Trophoblast cell (in vitro differentiated cells and primary cell): ENCODE measurements around the gene LMNB1.
"Not testable (repeated sequence)": the region's sequence is repeated elsewhere in the genome, so short reads cannot be mapped to it uniquely, and the experiment has no call there.

Experiments used
- DNase-seq, 2 donors: peaks; one replicate each; pipeline ENCODE4 v3.0.0-alpha.2; 2016
- H2AFZ ChIP-seq: 2 replicates; pipeline ENCODE4 v1.6.1; 2013; ENCODE audit warnings: low read length, moderate library complexity, mild to moderate bottlenecking; ENCODE audit not compliant: insufficient read depth, poor library complexity
- H2AK5ac ChIP-seq: 2 replicates; pipeline ENCODE4 v1.6.1; 2013; ENCODE audit warnings: mild to moderate bottlenecking, low read length
- H2BK120ac ChIP-seq: 2 replicates; pipeline ENCODE4 v1.6.1; 2013; ENCODE audit warnings: low read length, mild to moderate bottlenecking, moderate library complexity; ENCODE audit not compliant: insufficient read depth, poor library complexity
- H2BK12ac ChIP-seq: 2 replicates; pipeline ENCODE4 v1.6.1; 2013; ENCODE audit warnings: mild to moderate bottlenecking, low read length, moderate library complexity
- H2BK5ac ChIP-seq: 2 replicates; pipeline ENCODE4 v1.6.1; 2013; ENCODE audit warnings: low read length, low read depth, moderate library complexity, mild to moderate bottlenecking; ENCODE audit not compliant: poor library complexity
- H3K14ac ChIP-seq: 2 replicates; pipeline ENCODE4 v1.6.1; 2013; ENCODE audit warnings: mild to moderate bottlenecking, low read length
- H3K18ac ChIP-seq: 2 replicates; pipeline ENCODE4 v1.6.1; 2013; ENCODE audit warnings: mild to moderate bottlenecking, low read length
- H3K23ac ChIP-seq: 2 replicates; pipeline ENCODE4 v1.6.1; 2013; ENCODE audit warnings: low read length
- H3K27ac ChIP-seq: 2 replicates; pipeline ENCODE4 v1.5.1; 2013; ENCODE audit warnings: low read depth, mild to moderate bottlenecking, inconsistent platforms, low read length, moderate library complexity
- H3K27me3 ChIP-seq: 2 replicates; pipeline ENCODE4 v1.6.1; 2013; ENCODE audit warnings: inconsistent platforms, mild to moderate bottlenecking, low read length, moderate library complexity; ENCODE audit not compliant: insufficient read depth
- H3K36me3 ChIP-seq, 2 experiments: 1 replicate in 1 of 2; 2 replicates in 1 of 2; pipeline ENCODE4 v1.6.1; 2013; ENCODE audit warnings: low read length in 2 of 2, mild to moderate bottlenecking in 2 of 2, moderate library complexity in 1 of 2; ENCODE audit not compliant: insufficient read depth in 2 of 2, control insufficient read depth in 1 of 2
- H3K4ac ChIP-seq: 2 replicates; pipeline ENCODE4 v1.6.1; 2013; ENCODE audit warnings: low read depth, mild to moderate bottlenecking, low read length, moderate library complexity
- H3K4me1 ChIP-seq, 2 experiments: 1 replicate in 1 of 2; 2 replicates in 1 of 2; pipeline ENCODE4 v1.6.1; 2013; ENCODE audit warnings: low read length in 2 of 2, mild to moderate bottlenecking in 2 of 2, moderate library complexity in 1 of 2; ENCODE audit not compliant: insufficient read depth in 2 of 2, control insufficient read depth in 1 of 2
- H3K4me2 ChIP-seq: 2 replicates; pipeline ENCODE4 v1.6.1; 2013; ENCODE audit warnings: inconsistent platforms, mild to moderate bottlenecking, low read length, moderate library complexity
- H3K4me3 ChIP-seq: 2 replicates; pipeline ENCODE4 v1.5.1; 2013; ENCODE audit warnings: mild to moderate bottlenecking, low read depth, low read length, inconsistent platforms
- H3K79me1 ChIP-seq: one replicate; pipeline ENCODE4 v1.6.1; 2013; ENCODE audit warnings: low read length
- H3K79me2 ChIP-seq: 2 replicates; pipeline ENCODE4 v1.6.1; 2013; ENCODE audit warnings: low read length, mild to moderate bottlenecking; ENCODE audit not compliant: control insufficient read depth, insufficient read depth, poor library complexity
- H3K9ac ChIP-seq: 2 replicates; pipeline ENCODE4 v1.6.1; 2013; ENCODE audit warnings: mild to moderate bottlenecking, low read length
- H3K9me3 ChIP-seq: 2 replicates; pipeline ENCODE4 v1.6.1; 2013; ENCODE audit warnings: low read depth, mild to moderate bottlenecking, control low read depth, inconsistent platforms, low read length; ENCODE audit not compliant: insufficient read depth
- H4K12ac ChIP-seq: 2 replicates; pipeline ENCODE4 v1.6.1; 2013; ENCODE audit warnings: low read depth, mild to moderate bottlenecking, low read length, moderate library complexity
- H4K8ac ChIP-seq: 2 replicates; pipeline ENCODE4 v1.6.1; 2013; ENCODE audit warnings: low read depth, mild to moderate bottlenecking, low read length, moderate library complexity
- H4K91ac ChIP-seq: one replicate; pipeline ENCODE4 v1.6.1; 2013; ENCODE audit warnings: low read depth, mild to moderate bottlenecking, low read length, moderate library complexity
- WGBS: extraction: QIAGEN DNeasy Blood & Tissue Kit; methylation state at CpG from one replicate; pipeline ENCODE4 v1.1.7; 2013; ENCODE audit warnings: missing lambda C conversion rate; ENCODE audit not compliant: insufficient read length, insufficient coverage; ENCODE audit errors: extremely low coverage; 5-methylcytosine and 5-hydroxymethylcytosine counted together

The LMNB1 gene

GRCh38 chr5:126851501-126852011 is 74.6 kb downstream of the LMNB1 start:
- no peak overlapping the region for H3K23ac ChIP-seq
- no peak overlapping the region for H3K4me3 ChIP-seq
- peaks cover 5 to 6% of the 10 kb centered on the region in 2 experiments for H3K36me3 ChIP-seq
- H4K8ac ChIP-seq: no peak overlapping the region
- no peak overlapping the region for H3K4me2 ChIP-seq
- H4K12ac ChIP-seq: no peak overlapping the region
- no peak overlapping the region for H3K9ac ChIP-seq
- H3K14ac ChIP-seq: no peak overlapping the region
- no peaks in the 10 kb centered on the region for H3K79me2 ChIP-seq
- peaks cover 2% of the 10 kb centered on the region for H3K9me3 ChIP-seq
- no peaks in the 10 kb centered on the region for H3K4me1 ChIP-seq
- H2BK12ac ChIP-seq: no peak overlapping the region
- H2BK5ac ChIP-seq: no peak overlapping the region
- DNase-seq: no peak
- H3K18ac ChIP-seq: no peak overlapping the region
- H2AFZ ChIP-seq: no peak overlapping the region
- H3K27me3 ChIP-seq: no peaks in the 10 kb centered on the region
- no peak overlapping the region for H3K27ac ChIP-seq
- H4K91ac ChIP-seq: no peak overlapping the region
- H2BK120ac ChIP-seq: no peak overlapping the region
- H3K79me1 ChIP-seq: no peaks in the 10 kb centered on the region
- H2AK5ac ChIP-seq: no peak overlapping the region
- no peak overlapping the region for H3K4ac ChIP-seq
- no CpG with 5 or more reads among the region's 14 CpGs for WGBS

GRCh38 chr5:126852091-126852571 is 75.2 kb downstream of the LMNB1 start:
- peaks cover 5 to 6% of the 10 kb centered on the region in 2 experiments for H3K36me3 ChIP-seq

GRCh38 chr5:126852841-126853271 is 75.9 kb downstream of the LMNB1 start:
- no peak overlapping the region for H4K91ac ChIP-seq
- H2BK5ac ChIP-seq: no peak overlapping the region
- H3K4ac ChIP-seq: no peak overlapping the region
- no peak overlapping the region for H4K12ac ChIP-seq
- H3K79me2 ChIP-seq: no peaks in the 10 kb centered on the region
- no CpG with 5 or more reads among the region's 7 CpGs for WGBS
- no peaks in the 10 kb centered on the region for H3K27me3 ChIP-seq
- no peak overlapping the region for H2BK120ac ChIP-seq
- no peak overlapping the region for H3K9ac ChIP-seq
- H3K36me3 ChIP-seq: peaks cover 5 to 6% of the 10 kb centered on the region in 2 experiments
- no peak overlapping the region for H3K14ac ChIP-seq
- H3K4me2 ChIP-seq: no peak overlapping the region
- no peak overlapping the region for H2AK5ac ChIP-seq
- H4K8ac ChIP-seq: no peak overlapping the region
- H3K4me1 ChIP-seq: no peaks in the 10 kb centered on the region
- no peak overlapping the region for H2BK12ac ChIP-seq
- no peak overlapping the region for H2AFZ ChIP-seq
- H3K79me1 ChIP-seq: no peaks in the 10 kb centered on the region
- no peak overlapping the region for H3K4me3 ChIP-seq
- no peak overlapping the region for H3K27ac ChIP-seq
- no peak overlapping the region for H3K18ac ChIP-seq
- DNase-seq: no peak
- H3K23ac ChIP-seq: no peak overlapping the region
- peaks cover 2% of the 10 kb centered on the region for H3K9me3 ChIP-seq

More at GRCh38 chr5:126852091-126852571, 75.2 kb downstream of the LMNB1 start:
- Histone ChIP-seq H2AK5ac (no peak overlapping the region), H2BK12ac (no peak overlapping the region), H4K91ac (no peak overlapping the region), H3K4me3 (no peak overlapping the region), H3K9me3 (peaks cover 2% of the 10 kb centered on the region), H4K12ac (no peak overlapping the region), H3K14ac (no peak overlapping the region), H3K27ac (no peak overlapping the region), H3K79me1 (no peaks in the 10 kb centered on the region), H3K4me1 (no peaks in the 10 kb centered on the region), H2BK120ac (no peak overlapping the region), H3K23ac (no peak overlapping the region), H2BK5ac (no peak overlapping the region), H3K18ac (no peak overlapping the region), H3K27me3 (no peaks in the 10 kb centered on the region), H3K79me2 (no peaks in the 10 kb centered on the region), H3K9ac (no peak overlapping the region), H2AFZ (no peak overlapping the region), H4K8ac (no peak overlapping the region), H3K4ac (no peak overlapping the region), H3K4me2 (no peak overlapping the region)
- no CpG with 5 or more reads among the region's 4 CpGs for WGBS
- no peak for DNase-seq

GRCh38 chr5:126853541-126854307 is 76.8 kb downstream of the LMNB1 start:
- whole genome bisulfite sequencing: no CpG with 5 or more reads among the region's 27 CpGs

More at GRCh38 chr5:126853541-126854307, 76.8 kb downstream of the LMNB1 start:
- H4K12ac ChIP-seq, H3K4me3 ChIP-seq, H3K79me1 ChIP-seq, H3K27me3 ChIP-seq, H4K8ac ChIP-seq, H4K91ac ChIP-seq, H3K14ac ChIP-seq, H3K4ac ChIP-seq, H2BK5ac ChIP-seq, H3K9ac ChIP-seq, H3K4me2 ChIP-seq, H2BK12ac ChIP-seq, H2BK120ac ChIP-seq, H3K9me3 ChIP-seq, H2AFZ ChIP-seq, H3K4me1 ChIP-seq, DNase-seq, H3K79me2 ChIP-seq, H3K36me3 ChIP-seq, H3K27ac ChIP-seq, H2AK5ac ChIP-seq, H3K18ac ChIP-seq, H3K23ac ChIP-seq: not testable (repeated sequence)
